ENCODE data around the gene OTUD7B.

GRCh38 chr1:149896575-149896974 lies 114.0 kb downstream of the OTUD7B start:
- TF ChIP-seq CTCF (conservative IDR thresholded peaks at IDR 0.05; ENCODE audit: low read depth, low read length) (no peak), EZH2 (IDR thresholded peaks at IDR 0.05; ENCODE audit: low read length, unreplicated experiment) (no peak), EZH2phosphoT487 (IDR thresholded peaks at IDR 0.05; ENCODE audit: borderline replicate concordance, low read length) (no peak)

Measured in PC-3 (cell line).